ENCODE measurements around the gene MCAT.
"Not testable (repeated sequence)": the region's sequence is repeated elsewhere in the genome, so short reads cannot be mapped to it uniquely, and the experiment has no call there.

GRCh38 chr22:43104056-43104625 lies 39.1 kb downstream of the MCAT start:
- not testable (repeated sequence) for TF ChIP-seq CTCF, POLR2A (IDR thresholded peaks at IDR 0.05)
